HG03025 (cell line): Measurements from ENCODE around the gene LRMDA.

Experiments
- ATAC-seq: cut with Tn5 transposase; IDR thresholded peaks from one replicate; pipeline ENCODE4 v1.9.1; 2021; ENCODE audit warnings: mild to moderate bottlenecking, moderate library complexity; ENCODE audit not compliant: unreplicated experiment, low FRiP score

The LRMDA gene

DNA sequence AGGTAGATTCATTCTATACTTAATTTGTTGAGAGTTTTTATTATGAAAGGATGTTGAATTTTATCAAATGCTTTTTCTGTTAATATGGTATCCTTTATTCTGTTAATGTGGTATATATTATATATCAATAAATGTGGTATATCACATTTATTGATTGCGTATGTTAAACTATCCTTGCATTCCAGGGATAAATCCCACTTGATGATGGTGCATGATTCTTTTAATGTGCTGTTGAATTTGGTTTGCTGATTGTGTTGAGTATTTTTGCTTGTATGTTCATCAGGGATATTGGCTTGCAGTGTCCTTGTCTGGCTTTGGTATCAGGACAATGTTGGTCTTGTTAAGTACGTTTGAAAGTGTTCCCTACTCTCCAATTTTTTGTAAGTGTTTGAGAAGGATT lies 11.9 kb downstream of the LRMDA start:
- no peak for ATAC-seq

GRCh38 chr10:75444781-75445386 lies 13.5 kb downstream of the LRMDA start:
- no peak for ATAC-seq

- no peak for ATAC-seq
These were observed 15.1 kb downstream of the LRMDA start for GRCh38 chr10:75446508-75446907.

DNA sequence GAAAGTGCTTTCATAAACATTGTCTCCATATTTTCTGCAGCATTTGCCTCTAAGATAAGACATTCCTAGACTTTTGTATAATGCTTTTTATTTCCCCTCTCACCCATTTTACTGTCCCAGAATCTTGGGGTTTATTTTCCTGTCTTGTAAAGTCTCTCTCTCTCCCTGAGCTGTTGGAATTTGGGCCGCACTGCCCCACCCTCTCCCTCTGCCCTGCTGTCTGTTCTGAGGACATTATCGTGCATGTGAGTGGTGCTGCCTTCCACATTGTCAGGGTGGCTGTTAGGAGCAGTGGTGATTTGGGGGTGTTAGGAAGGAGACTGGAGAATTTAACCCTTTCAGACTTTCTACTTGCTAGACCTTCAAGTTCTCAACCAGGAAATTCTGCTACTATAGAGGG lies 16.7 kb downstream of the LRMDA start:
- no peak for ATAC-seq

DNA sequence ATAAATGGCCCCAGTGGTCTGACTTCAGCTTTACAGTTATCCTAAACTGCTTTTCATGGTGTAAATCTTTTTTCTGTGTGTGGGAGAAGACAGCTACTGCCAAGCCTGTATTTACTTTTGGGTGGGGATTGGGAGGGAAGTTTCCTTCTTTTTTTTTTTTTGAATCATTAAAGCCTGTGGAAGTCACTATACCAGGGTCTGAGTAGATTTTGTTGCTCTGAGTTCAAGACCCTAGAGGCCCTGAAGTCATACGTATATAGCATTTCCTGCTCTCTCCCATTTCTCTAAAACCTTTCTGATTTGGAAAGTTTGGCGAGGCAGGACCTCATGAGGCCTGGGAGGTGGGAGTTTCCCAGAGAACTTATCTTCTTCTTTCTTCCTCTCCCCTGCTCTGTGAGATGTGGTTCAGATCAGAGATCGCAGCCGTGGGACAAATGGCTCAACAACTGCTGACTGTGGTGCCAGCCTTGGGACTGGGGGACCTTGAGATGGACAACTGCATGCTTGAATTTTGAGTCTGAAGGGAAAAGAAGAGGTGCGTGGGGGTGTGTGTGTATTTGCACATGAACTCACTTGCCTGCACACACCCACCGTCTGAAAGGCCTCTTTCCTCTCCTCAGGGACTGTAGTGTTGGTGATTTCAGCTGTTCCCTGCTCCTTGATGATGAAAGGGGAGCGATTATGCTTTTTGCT lies 18.1 kb downstream of the LRMDA start:
- no peak for ATAC-seq

DNA sequence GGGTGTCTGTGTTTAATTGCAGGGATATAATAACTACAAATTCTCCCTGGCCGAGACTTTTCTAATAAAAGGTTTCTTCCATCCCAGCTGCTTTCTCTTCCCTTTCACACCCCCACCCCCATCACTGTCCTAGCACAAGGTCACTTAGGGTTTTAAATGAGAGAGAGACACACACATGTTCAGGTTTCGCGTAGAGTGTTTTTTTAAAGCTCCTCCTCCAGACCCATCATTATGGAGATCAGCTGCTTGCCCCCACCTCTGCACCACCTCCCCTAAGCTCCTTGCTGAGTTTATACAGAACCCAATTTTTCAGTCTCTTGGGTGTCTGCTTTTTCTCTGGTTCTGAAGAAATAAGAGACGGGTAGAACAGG lies 18.6 kb downstream of the LRMDA start:
- no peak for ATAC-seq

DNA sequence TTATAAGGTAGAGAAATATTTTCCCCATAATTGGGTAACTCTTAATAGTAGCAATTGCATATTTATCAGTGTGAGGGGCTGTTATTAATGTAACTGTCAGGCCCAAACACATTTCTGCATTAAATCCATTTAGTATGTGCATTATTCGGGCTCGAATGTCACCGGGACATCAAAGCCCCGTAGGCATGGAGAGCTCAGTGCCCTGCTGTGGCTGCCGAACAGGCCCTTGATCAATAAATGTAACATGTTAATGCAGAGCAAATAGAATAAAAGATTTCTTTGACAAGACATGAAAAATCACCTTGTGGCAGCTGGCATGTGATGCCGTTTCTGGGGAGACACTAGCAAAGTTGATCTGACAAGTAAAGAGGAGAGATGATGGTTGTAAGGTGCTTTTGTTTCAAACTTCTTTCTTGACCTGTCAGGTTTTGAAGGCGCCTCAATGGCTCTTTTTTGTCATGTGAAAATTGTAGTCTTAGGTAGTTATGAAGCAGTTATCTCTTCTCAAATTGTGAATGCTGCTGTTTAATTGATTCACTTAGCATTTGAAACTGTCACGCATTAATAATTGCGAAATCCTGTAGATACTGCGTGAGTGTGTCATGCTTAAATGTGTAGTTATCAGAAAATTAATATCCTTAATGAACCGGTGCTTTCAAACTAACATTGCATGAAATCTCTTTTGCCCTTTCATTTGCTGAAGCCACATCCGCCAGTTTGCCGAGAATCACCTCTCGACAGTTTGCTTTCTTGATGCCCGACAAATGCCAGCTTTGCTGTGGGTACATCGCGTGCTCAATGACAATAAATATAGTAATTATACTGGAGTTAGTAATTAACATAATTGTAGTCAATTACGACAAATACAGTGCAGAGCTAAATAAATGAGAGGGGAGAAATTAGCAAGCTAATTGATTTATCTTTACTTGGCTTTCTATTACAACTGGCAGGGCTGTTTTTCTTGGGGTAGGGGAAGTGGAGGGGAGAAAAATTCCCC lies 19.5 kb downstream of the LRMDA start:
- no peak for ATAC-seq

GRCh38 chr10:75451831-75452230 lies 20.4 kb downstream of the LRMDA start:
- ATAC-seq: no peak

GRCh38 chr10:75452997-75453396 lies 21.6 kb downstream of the LRMDA start:
- no peak for ATAC-seq

- ATAC-seq: no peak
These were observed 24.7 kb downstream of the LRMDA start for GRCh38 chr10:75456122-75456521.

GRCh38 chr10:75460059-75460458 lies 28.6 kb downstream of the LRMDA start:
- ATAC-seq: no peak

GRCh38 chr10:75461672-75462649 lies 30.5 kb downstream of the LRMDA start:
- ATAC-seq: no peak

- ATAC-seq: no peak
These were observed 31.4 kb downstream of the LRMDA start for GRCh38 chr10:75462865-75463264.

DNA sequence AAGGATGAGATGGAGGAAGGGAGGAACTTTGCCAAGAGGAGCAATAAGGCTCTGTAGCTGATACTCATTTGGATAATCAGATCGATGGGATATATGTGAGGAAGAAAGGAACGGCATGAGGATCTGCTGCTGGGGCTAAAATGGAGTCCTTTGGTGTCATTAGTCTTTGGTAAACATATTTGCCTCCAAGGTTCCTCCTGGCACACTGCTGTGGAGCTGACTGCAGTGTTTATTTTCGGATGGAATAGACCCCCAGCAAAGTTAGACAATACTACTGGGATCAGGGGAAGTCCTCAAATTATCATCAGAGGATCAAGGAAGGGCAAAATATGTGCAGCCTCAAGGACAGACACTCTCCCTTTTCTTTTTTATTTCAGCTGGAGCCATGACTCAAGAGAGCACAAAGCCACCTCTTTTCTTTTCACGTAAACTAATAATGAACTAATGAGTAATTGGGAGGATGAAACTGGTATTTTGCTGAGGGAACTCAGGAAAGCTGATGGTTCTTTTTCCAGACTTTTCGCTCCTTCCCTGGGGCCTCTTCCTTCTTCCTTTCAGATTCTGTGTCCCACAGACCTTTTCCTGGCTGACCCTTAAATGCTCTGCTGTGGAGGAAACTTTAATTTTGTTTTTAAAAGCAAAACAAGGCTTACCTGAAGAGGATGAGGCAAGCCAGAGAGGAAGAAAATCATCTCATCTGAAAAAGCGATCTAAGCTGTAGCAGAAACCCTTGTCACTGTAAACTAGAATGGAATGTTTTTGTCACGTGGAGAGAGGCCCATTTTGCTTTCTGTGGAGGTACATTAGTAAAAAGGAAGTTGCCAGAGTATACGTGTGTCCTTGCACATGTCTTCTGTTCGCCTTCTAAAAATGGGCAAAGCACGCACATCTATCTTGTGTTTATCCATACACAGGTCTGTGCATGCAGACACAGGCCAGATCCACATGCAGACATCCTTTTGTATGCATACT lies 33.3 kb downstream of the LRMDA start:
- no peak for ATAC-seq

- ATAC-seq: no peak
These were observed 34.0 kb downstream of the LRMDA start for GRCh38 chr10:75465450-75465827.

- no peak for ATAC-seq
These were observed 34.6 kb downstream of the LRMDA start for GRCh38 chr10:75466001-75466400.

DNA sequence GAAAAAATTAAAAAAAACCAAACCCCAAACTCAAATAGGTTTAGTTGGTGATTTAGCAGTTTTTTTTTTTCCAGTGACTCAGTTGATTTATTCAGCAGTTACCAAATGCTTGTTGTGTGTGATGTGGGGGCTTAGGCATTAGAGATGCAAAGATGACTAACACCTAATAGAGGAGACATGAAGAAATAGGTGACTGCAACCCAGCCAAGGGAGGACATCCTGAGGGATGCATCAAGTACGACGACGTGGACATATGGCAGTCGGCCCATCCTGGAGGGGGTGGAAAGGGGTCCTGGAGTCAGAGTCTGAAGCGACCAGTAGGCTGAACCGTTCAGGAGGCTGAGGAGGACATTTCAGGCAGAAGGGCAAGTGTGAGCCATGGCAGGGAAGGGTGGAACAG lies 35.5 kb downstream of the LRMDA start:
- no peak for ATAC-seq

GRCh38 chr10:75468612-75469005 lies 37.2 kb downstream of the LRMDA start:
- ATAC-seq: no peak

GRCh38 chr10:75469006-75469616 lies 37.7 kb downstream of the LRMDA start:
- ATAC-seq: no peak
